ENCODE results near the gene SLC44A3. TPM values are rescaled to one million over a fixed set of nuclear protein-coding genes. Genes with fewer than 3 reads are reported as not detected.
A peak's percentile ranks its signal among the peaks of the same experiment; 100 is the strongest.

Gene SLC44A3
- total RNA-seq, 1 donor = 1.7 TPM

DNA sequence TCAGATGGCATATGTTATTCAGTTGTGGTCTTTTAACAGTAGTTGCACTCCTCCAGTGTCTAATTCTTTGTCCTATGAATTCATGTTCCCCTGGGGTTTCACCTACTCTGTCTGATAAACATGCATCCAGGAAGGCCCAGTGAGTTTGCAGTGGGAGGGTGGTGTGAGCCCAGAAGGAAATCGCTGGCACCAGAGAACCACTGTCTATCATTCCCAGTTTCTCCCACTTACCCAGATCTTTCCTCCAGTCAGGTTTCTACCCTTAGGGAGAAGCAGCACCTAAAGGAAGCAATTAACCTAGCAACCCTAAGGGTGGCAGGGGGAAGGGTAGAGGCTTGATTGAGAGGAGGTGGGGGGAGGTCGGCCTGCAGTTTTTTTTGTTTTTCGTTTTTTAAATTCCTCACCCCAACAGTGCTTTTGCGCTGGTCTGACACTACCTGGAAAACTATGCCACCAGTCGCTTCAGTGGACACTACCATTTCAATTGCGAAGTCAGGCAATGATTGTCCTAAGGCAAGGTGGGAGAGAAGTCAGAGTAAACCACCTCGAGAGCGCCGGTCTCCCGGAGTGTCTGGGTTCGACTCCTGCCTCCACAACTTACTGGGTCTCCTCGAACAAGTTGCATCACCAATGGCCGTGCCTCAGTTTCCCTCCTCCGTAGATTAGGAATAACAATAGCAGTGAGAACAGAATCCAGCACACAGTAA lies 766 bp upstream of the SLC44A3 start:
- no peak for TF ChIP-seq CTCF (IDR thresholded peaks at IDR 0.05; ENCODE audit: insufficient read depth, low read depth, low read length)
- H3K4me3 ChIP-seq (ENCODE audit: low read depth, low read length) = peak overlapping the region; percentile 73
- DNase-seq (ENCODE audit: low read depth) = no peak

DNA sequence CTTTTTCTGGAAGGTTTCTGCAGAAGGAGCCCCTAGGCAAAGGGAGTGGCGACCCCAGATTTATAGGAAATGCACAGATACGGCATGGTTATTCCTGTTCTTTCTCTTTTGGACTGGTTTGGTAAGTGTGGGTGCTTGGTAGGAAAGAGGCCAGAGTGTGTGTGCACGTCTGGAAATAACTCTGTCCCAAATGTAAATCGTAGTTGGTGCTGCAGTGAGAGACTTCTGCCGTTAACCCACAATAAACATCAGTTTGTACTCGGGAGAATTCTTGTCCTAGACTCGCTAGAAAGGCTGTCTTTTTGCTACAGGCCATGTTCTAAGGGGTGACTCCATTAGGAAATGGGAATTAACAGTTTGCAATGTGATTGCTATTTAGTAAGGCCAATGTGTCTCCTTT lies 779 bp downstream of the SLC44A3 start:
- H3K4me3 ChIP-seq (ENCODE audit: low read depth, low read length) = peak overlapping the region; percentile 73
- TF ChIP-seq CTCF (IDR thresholded peaks at IDR 0.05; ENCODE audit: insufficient read depth, low read depth, low read length) = no peak
- no peak for DNase-seq (ENCODE audit: low read depth)

DNA sequence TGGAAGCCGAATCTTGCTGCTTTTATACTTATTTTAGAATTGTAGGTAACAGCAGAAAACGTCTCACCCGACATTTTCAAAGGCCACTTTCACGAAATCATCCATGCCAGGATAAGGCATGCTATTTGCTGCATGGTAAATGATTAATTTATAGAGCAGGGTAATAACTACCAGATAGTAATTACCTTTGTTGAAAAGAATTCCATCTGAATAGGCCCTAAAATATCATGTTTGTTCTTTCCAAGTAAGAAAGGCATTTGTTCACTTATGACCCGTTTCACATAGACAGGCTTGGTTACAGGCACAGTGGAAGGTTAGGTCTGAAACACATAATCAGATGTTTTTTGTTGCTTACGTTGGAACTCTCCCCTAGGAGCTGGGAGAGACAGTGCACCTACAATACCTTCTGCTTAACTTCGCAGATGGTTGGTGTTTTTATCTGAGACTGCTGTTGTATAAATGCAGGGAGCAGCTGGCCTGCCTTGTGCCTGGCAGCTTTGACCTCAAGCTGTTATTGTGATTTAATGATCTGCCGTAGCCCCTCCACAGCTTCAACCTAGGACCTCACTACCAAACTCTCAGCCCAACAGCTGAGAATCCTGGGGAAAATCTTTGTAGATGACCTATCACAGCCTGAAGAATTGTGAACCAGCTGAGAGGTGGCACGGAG lies 1.6 kb downstream of the SLC44A3 start:
- TF ChIP-seq CTCF (IDR thresholded peaks at IDR 0.05; ENCODE audit: insufficient read depth, low read depth, low read length) = no peak
- no peak overlapping the region for H3K4me3 ChIP-seq (ENCODE audit: low read depth, low read length)
- no peak for DNase-seq (ENCODE audit: low read depth)

DNA sequence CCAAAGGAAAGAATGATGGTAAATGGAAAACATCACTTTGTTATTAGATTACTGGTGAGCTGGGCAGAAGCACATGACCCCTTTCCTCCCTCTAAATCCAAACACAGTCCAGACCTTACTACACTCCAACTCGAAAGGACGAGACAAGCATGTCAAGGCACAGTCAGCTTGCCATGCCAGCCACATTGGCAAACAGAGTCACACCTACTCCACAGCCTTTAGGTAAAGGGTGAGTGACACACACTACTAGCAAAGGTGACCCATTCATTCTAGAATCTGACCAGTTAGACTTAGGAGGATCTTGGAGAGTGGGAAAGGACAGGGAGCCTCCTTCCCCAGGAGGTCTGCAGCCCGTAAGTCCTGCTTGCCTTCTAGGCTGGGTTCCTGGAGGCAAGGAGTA lies 3.0 kb downstream of the SLC44A3 start:
- TF ChIP-seq CTCF (IDR thresholded peaks at IDR 0.05; ENCODE audit: insufficient read depth, low read depth, low read length) = no peak
- no peak for DNase-seq (ENCODE audit: low read depth)
- H3K4me3 ChIP-seq (ENCODE audit: low read depth, low read length) = no peak overlapping the region

DNA sequence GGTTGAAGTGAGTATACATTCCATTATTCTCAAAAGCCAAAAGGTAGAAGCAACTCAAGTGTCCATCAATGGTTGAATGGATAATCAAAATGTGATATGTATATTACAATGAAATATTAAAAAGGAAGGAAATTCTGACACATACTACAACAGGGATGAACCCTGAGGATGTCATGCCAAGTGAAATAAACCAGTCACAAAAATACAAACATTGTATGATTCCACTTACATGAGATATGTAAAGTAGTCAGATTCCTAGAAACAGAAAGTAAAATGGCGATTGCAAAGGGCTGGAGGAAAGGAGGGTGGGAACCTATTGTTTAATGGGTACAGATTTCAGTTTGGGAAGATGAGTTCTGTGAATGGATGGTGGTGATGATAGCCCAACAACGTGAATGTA lies 5.8 kb downstream of the SLC44A3 start:
- no peak for DNase-seq (ENCODE audit: low read depth)
- no peak for TF ChIP-seq CTCF (IDR thresholded peaks at IDR 0.05; ENCODE audit: insufficient read depth, low read depth, low read length)
- no peak overlapping the region for H3K4me3 ChIP-seq (ENCODE audit: low read depth, low read length)

DNA sequence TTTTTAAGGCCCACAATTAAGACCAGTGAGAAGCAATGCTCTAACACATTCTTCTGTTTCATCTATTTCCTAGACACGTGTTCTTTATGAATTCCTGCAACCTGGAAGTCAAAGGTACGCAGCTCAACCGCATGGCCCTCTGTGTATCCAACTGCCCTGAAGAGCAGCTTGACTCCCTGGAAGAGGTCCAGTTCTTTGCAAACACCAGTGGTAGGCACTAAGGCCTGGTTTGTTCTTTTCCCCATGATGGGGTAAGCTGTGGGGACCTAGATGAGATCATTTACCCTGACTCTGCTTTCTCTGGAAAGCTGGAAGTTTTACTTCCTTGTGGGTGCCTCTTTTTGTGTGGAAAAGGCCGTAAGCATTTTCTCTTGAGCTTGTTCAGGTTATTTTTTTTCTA lies 7.3 kb downstream of the SLC44A3 start:
- H3K4me3 ChIP-seq (ENCODE audit: low read depth, low read length) = no peak overlapping the region
- DNase-seq (ENCODE audit: low read depth) = no peak
- no peak for TF ChIP-seq CTCF (IDR thresholded peaks at IDR 0.05; ENCODE audit: insufficient read depth, low read depth, low read length)

Measured in fibroblast of villous mesenchyme (primary cell).